ENCODE results near the gene PCGF3.
"Not testable (repeated sequence)": the region's sequence is repeated elsewhere in the genome, so short reads cannot be mapped to it uniquely, and the experiment has no call there.

The PCGF3 gene

DNA sequence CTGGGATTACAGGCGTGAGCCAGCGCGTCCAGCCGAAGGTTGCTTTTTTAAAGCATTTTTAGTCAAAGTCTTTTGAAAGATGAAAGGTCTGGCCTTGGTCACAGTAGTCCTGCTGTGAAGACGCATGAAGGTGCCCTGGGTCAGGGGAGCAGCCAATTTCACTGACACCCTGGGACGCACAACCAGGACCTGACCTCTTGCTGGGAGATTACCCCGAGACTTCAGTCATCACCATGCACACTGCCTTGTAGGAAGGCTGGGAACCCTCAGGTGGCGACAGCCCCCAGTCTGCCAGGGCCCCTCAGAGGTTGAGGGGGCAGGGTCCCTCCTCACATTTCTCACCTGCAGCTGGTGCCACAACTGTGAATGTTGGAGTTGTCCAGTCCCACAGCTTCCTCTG lies 67.1 kb downstream of the PCGF3 start:
- no peak overlapping the region; the same call in 1 of the 2 replicates for H3K27ac ChIP-seq
- TF ChIP-seq, protein P1, sequence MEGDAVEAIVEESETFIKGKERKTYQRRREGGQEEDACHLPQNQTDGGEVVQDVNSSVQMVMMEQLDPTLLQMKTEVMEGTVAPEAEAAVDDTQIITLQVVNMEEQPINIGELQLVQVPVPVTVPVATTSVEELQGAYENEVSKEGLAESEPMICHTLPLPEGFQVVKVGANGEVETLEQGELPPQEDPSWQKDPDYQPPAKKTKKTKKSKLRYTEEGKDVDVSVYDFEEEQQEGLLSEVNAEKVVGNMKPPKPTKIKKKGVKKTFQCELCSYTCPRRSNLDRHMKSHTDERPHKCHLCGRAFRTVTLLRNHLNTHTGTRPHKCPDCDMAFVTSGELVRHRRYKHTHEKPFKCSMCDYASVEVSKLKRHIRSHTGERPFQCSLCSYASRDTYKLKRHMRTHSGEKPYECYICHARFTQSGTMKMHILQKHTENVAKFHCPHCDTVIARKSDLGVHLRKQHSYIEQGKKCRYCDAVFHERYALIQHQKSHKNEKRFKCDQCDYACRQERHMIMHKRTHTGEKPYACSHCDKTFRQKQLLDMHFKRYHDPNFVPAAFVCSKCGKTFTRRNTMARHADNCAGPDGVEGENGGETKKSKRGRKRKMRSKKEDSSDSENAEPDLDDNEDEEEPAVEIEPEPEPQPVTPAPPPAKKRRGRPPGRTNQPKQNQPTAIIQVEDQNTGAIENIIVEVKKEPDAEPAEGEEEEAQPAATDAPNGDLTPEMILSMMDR (conservative IDR thresholded peaks at IDR 0.05) = no peak

DNA sequence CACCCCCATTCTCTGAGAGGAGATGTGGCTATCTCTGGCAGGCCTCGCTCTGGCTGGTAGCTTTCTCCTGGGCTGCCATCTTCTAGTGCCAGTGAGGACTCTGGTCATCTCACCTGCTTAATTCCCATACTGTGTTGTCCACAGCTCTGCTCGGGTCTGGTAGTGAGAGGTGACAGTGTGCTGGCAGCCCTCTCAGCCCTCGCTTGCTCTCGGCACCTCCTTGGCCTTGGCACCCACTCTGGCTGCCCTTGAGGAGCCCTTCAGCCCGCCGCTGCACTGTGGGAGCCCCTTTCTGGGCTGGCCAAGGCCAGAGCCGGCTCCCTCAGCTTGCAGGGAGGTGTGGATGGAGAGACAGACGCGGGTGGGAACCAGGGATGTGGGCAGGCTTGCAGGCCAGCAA lies 67.6 kb downstream of the PCGF3 start:
- H3K27ac ChIP-seq = no peak overlapping the region; the same call in 1 of the 2 replicates
- TF ChIP-seq, protein P1 (conservative IDR thresholded peaks at IDR 0.05) = no peak

DNA sequence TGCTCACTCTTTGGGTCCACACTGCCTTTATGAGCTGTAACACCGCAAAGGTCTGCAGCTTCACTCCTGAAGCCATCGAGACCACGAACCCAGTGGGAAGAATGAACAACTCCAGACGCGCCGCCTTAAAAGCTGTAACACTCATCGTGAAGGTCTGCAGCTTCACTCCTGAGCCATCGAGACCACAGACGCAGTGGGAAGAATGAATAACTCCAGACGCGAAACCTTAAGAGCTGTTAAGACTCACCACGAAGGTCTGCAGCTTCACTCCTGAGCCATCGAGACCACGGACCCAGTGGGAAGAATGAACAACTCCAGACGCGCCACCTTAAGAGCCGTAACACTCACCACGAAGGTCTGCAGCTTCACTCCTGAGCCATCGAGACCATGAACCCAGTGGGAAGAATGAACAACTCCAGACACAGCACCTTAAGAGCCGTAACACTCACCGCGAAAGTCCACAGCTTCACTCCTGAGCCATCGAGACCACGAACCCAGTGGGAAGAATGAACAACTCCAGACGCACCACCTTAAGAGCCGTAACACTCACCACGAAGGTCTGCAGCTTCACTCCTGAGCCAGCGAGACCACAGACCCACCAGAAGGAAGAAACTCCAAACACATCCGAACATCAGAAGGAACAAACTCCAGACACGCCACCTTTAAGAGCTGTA lies 68.9 kb downstream of the PCGF3 start:
- not testable (repeated sequence) for H3K27ac ChIP-seq

DNA sequence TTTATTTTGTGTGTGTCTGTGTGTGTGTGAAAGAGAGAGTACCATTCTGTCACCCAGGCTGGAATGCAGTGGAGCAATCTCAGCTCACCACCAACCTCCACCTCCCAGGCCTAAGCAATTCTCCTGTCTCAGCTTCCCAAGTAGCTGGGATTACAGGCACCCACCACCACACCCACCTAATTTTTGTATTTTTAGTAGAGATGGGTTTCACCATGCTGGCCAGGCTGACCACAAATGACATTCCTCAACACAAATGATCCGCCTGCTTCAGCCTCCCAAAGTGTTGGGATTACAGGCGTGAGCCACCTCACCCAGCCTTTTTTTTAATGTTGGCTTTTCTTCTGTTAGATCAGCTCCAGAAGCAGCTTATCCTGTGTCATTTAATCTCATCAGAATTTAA lies 69.9 kb downstream of the PCGF3 start:
- not testable (repeated sequence) for H3K27ac ChIP-seq

DNA sequence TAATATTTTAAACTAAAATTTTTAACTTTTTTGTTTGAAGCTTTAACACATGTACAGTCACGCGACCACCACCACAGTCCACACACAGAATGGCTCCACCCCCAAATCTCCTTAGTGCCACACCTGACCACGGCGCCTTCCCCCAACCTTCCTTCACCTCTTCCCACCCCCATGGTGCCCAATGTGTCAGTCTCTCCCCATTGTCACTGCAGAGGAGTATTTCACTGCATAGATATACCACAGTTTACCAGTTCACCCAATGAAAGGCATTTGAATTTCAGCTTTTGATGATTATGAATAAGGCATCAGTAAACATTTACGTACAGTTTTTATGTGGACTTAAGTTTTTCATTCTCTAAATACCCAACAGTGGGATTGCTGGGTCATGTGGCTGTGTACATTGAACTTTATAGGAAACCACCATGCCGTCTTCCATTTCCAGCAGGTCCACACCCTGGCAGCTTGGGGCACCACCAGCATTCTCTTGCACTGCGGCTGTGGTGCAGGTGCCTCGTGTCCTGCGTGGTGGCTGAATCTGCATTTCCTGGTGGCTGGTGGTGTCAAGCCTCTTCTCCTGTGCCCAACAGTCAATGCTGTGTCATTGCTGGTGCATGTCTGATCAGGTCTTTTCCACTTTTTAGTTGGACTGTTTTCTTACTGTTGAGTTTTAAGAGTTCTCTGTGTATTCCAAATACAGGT lies 71.3 kb downstream of the PCGF3 start:
- TF ChIP-seq, protein P1 (conservative IDR thresholded peaks at IDR 0.05) = no peak
- H3K27ac ChIP-seq = no peak overlapping the region

DNA sequence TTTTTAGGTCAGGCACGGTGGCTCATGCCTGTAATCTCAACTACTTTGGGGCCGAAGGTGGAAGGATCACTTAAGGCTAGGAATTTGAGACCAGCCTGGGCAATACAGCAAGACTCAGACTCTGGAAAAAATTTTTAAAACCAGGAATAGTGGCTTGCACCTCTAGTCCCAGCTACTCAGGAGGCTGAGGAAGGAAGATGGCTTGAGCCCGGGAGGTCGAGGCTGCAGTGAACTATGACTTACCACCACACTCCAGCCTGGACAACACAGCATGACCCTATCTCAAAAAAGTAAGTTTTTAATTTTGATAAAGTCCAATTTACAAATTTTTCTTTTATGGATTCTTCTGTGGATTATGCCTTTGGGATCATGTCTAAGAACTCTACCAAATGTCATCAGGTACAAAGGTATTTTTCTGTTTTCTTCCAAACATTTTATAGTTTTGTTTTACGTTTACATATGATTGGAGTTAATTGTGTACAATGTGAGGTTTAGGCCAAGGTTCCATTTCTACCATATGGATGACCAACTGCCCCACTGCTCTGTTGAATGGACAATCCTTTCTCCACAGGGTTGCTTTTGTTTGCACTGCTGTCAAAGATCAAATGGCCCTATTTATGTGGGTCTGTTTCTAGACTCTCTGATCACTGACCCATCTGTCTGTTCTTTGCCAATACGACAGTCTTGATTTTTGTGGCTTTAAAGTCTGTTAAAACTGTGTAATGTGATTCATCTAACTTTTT lies 72.1 kb downstream of the PCGF3 start:
- TF ChIP-seq, protein P1 (conservative IDR thresholded peaks at IDR 0.05) = no peak
- H3K27ac ChIP-seq = no peak overlapping the region

DNA sequence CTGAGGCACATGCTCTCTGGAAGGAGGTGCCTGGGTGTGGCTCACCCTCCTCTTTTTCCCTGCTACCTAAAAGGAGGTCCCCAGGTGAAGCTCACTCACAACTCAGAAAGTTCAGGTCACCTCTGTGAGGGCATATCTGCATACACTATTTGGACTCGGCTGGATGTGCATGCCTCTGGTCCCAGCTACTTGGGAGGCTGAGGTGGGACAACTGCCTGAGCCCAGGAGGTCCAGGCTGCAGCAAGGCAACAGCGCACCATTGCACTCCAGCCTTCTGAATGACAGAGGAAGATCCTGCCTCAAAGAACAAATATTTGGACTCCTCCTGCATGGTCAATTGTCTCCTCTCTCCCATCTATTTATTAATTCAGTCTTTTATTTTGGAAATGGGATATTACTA lies 73.9 kb downstream of the PCGF3 start:
- TF ChIP-seq, protein P1 (conservative IDR thresholded peaks at IDR 0.05) = no peak
- peak overlapping the region; percentile 97; the same call in 1 of the 2 replicates for H3K27ac ChIP-seq

DNA sequence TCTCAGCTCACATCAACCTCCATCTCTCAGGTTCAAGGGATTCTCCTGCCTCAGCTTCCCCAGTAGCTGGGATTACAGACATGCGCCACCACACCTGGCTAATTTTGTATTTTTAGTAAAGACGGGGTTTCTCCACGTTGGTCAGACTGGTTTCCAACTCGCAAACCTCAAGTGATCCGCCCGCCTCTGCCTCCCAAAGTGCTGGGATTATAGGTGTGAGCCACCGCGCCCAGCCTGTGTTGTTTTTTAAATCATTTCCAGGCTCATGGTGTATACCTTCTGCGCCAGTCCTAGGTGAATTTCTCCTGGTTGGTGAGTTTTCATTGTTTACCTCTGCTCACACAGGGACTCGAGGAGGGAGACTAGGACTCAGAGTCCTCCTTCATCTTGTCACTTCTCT lies 74.6 kb downstream of the PCGF3 start:
- peak overlapping the region; percentile 97 for H3K27ac ChIP-seq
